NCI-H1105 (cell line): ENCODE results near the gene MN1.

Experiments used
- DNase-seq: peaks from one replicate; lab custom pipeline; 2025; lab: John Stamatoyannopoulos, UW

MN1 gene

DNA sequence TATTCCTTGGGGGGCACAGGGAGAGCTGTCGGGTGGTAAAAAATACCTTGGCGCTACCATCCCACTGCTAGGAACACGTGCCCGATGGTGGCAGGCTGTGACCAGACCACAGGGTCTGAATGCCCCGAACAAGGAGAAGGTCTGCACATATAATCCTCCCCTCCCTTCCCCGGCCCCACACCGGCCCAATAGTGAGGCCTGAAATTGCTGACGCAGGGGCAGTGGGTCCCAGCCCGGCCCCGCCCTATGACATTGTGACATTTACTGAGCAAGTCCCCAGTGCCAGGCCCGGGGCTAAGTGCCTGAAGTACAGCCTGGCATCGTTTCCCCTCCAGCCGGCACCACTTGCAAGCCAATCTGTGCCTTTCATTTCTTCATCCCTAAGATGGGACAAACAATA is 19.5 kb downstream of the MN1 start:
- DNase-seq, result no peak

DNA sequence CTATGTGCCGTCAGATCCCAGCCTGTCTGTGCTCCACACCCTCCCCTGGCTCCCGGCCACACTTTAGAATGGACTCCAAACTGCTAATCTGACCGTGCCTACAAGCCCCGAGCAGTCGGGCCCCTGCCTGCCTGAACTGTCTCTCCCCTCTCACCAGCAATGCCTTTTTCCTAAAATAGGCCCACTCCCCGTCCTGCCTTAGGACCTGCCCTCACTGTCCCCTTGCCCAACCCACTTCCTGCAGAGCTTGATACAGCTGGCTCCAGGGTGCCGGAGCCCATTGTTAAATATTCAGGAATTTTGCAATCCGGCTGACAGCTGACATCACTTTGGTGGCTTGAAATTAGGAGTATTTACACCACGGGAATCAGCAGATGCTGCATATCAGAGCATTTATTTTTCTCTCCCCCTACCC is 21.4 kb downstream of the MN1 start:
- DNase-seq, result no peak

DNA sequence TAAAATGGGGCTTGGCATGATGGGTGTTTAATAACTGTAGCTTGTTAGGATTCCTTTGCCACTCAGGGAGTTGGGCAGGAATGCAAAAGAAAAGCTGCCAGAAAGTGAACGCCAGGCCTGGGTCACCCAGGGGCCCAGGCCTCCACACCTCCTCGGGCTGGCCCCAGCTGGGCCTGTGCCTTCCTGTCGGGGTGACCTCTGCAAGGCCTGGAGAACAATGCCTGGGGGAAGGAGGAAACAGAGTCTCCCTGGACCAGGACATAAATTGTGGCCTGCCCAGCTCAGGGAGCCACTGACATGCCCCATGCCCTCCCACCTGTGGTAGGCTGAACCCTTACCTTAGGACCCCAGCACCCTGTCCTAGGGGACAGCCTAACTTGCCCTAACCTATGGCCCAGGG is 21.9 kb downstream of the MN1 start:
- DNase-seq, result no peak

DNA sequence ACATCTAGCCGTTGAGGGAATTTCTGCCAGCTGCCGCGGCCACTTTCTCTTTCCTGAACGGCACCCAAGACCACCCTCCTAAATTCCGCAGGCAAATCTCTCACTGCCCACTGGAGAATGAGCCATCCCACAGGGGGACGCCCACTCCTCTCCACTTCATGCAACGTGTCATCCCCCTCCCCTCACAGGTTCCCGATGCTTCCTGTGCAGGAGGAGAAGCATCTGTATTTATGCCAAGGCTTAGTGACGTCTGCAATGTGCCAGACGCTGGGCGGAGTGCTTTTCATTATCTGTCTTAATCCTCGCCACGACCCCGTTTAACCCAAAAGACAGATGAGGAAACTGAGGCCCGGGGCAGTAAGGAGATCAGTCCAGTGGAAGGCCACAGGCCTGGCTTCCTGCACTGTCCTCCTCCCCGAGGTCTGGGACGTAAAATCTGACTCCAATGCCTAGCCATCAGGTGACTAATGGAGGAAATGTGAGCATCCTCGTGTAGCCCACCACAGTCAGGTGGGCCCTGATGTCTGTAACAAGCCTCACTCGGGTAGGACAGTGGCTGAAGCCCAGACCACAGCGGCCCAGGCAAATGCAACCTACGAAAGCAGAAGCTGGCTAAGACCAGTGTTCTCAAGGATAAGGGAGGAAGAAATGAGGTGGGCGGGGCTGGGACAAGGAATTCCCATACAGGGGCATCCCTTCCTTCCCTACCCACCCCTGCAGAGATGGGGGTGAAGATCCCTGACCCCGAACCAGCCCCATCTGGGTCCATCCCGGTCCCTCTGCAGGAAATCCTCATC is 23.1 kb downstream of the MN1 start:
- DNase-seq, result no peak

DNA sequence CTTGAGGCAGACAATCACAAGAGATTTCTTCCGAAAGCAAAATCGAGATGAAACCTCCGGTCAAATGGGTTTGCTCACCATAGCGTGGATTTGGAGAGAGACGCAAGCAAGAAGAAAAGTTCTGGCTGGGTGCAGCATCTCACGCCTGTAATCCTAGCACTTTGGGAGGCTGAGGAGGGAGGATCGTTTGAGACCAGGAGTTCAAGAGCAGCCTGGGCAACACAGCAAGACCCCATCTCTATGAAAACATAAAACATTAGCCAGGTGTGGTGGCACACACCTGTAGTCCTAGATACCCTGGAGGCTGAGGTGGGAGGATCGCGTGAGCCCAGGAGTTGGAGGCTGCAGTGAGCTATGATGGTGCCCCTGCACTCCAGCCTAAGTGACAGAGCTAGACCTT is 24.4 kb downstream of the MN1 start:
- DNase-seq, result no peak

DNA sequence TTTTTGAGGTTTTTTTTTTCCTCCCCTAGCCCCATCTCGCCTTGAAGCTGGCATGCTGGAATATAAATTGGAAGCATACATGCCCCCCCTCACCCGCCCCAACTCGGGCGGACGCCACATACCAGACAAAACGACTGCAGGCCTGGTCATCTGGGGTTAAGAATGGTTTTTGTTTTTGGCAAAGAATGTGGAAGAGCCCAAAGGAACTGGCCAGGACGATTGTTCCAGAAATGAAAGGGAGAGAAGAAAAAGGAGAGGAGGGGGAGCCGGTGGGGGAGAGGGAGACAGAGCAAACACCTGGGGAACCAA is 25.0 kb downstream of the MN1 start:
- no peak for DNase-seq

DNA sequence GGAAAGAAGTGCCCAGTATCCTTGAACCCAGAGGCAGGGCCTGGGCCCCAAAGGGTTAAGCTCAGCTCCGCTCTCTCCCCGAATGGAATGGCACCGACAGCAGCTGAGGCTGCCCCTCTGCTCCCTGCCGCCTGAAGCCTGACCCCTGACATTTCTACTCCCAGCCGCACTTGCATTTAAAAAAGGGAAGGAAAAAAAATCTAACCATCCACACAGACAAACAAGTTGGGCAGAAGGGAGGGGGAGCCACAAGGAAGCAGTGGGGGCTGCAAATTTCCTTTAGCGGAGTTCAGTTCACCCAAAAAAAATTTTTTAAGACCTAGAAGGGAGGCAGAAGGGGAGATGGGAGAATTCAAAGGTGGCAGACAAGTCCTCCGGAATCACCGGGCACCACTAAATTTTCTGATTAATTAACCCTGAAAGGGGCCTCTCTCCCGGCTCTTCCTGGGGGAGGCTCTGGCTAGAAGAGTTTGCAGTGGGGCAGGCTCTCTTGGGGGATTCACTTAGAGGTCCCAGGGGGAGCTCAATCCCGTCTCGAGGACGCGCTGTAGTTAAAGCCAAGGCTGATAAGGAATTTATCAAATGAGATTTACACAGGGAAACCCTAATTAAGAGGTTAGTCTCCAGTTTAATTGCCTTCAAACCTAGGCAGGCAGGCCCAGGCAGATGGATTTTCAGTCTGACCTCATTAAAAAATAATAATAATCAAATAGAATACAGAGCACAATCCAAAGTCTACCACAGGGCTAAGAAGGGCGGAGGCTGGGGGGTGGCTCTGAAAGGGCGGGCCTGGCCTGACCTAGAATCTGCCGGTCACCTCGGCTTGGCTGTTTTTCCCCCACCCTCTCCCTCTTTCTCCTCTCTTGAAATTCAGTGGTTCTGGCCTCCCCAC is 25.6 kb downstream of the MN1 start:
- DNase-seq, result no peak

DNA sequence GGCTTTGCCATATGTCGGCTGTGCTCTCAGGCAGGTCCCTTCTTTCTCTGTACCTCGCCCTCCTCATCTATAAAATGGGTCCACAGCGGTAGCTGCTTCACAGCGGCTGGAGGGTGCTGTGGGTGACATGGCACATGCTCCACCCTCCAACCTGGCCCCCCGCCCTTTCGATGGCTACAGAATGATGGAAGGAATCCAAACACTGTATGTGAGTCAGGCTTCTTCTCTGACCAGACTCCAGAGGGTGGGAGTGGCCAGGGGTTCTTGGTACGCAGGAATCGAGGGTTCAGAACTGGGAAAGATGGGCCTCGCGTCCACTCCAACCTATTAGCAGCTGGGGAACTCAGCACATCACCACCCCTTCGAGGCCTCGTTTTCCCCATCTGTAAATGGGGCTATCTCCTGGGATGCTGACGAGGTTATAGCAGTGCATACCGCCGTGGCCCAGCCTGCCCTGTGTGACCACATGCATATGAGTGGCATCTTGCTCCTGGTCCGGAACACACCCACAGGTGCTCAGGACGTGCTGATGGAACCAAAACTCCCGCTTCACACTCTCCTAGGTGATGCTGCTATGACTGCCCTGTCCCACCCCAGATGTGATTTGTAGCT is 26.4 kb downstream of the MN1 start:
- DNase-seq, result no peak

DNA sequence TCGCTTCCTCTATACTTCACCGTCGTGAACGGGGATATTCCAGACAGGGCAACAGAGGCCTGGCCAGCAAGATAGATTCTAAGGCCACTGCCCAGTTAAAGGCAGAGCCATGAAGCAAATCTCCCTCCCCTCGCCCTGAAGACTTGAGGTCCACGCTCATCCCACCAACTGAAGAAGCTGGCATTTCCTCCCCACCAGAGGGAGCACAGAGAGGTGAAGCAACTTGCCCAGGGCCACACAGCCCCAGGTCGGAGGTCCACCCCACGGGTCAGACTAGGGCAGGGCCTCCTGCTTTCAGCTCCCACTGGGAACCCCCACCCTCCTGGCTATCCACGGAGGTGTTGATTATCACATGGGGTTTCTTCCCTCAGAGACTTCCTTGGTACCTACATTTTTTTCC is 27.4 kb downstream of the MN1 start:
- DNase-seq, result no peak

DNA sequence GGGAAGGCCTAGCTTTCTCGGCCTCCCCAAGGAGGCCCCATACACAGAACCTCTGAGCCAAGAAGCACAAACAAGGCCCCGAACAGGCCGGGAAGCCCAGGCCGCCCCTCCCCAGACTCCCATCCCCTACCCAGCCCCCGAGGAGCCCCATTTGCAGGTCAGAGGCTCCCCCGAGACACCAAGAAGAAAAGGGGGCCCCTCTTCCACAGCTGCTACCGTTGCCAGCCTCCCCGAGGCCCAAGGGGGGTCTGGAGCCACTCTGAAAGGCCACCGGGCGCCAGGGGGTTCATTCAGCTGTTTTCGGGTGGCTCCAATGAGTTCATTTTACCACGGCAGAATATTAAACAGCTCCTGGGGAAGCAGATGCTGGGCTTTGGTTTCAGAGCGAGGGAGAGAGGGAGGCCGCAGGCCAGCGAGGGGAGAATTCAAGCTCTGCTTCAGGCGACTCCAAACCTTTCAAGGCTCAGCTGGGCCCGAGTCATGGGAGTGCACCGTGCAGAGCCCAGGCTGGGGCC is 28.5 kb downstream of the MN1 start:
- DNase-seq, result no peak

DNA sequence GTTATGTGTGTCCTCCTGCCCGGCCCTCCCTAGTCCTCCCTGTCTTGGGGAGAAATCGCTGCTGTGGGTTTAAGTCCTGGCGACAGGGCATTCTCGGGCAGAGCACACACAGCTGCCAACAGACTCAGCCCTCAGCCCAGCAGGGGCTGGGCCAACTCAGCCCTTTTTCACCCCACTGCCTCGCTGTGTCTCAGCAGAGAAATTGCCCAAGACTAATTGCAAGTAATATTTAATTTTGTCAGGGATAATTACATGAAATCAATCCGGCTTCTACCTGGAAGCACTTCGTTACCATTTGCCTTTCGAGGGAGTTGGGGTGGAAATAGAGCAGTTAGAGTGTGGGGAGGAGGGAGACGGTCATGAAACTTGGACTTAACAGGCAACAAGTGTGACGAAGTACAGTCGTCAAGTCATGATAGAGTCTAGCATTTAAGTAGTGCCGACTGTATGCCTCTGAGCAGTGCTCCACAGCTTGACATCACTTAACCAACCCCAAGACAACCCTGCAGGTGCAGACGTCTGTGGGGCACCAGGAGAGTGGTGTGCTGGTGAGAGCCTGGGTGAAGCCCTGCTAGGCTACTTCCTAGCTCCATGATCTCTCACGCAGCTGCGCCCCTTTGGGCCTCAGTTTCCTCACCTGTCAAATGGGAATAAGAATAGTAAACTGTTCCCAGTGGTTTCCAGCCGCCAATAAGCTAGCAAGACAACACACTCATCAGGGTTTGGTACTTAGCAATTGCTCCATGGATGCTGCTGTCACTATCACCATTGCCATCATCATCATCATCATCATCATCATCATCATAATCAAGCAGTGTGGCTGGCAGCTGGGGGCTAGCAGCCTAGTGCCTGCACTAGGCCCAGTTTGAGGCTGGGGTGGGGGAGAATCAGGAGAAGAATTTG is 29.2 kb downstream of the MN1 start:
- DNase-seq, result peak; percentile 3

DNA sequence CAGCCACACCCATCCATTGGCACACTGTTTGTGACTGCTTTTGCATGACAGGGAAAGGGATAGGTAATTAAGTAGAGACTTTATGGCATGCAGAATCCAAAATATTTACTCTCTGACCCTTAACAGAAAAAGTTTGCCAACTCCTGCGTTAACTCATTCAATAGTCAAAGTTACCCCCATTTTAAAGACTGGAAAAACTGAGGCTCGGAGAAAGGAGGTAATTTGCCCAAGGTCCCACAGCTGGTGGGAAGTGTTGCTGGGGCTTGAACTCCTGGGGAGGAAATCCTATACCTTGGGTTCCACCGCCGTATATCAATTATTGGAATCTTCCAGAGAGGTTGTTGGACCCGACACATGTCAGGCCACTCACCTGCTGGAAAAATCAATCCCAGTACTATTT is 29.9 kb downstream of the MN1 start:
- DNase-seq, result no peak

DNA sequence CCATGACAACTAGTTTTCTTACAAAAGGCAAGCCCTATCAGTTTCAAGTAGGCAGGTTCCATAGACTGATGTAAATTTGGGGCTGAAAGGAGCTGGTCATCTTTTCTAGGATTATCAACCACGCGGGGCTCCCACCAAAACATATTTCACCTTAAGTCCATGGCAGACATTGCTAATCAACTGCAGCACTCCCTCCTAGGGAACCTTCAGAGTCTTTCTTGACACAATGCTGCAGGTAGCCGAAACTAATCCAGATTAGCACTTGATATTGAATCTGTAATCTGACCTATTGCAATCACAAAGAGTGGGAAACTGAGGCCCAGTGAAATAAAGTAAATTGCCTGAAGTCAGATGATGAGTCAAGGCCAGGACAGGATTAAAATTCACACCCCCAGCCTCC is 32.5 kb downstream of the MN1 start:
- no peak for DNase-seq

DNA sequence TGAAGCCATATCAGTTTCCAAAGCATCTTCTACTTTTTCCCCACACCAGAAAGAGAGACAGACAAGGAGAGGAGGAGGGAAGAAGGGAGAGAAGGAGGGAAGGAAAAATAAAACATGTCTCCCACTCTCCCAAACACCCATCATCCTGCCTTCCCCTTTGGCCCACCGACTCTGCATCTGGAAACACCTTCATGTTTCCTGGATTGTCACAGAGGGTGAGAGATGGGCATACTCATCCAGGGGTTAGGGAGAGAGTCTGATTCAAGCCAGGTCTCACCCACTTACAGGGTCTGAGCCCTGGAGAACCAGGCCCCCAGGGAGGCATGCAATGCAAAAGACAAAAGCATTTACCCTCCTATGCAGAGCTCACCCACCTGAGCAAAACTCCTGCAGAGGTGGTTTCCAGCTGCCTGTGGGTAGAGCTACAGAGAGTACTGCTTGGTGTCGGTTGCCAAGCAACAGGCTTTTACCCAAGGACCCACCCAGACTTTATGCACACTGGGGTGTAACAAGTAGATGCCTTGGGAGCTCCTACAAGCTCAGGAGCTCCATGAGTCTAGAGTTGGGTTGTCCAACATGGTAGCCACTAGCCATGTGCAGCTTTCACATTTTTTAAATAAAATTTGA is 33.4 kb downstream of the MN1 start:
- no peak for DNase-seq

DNA sequence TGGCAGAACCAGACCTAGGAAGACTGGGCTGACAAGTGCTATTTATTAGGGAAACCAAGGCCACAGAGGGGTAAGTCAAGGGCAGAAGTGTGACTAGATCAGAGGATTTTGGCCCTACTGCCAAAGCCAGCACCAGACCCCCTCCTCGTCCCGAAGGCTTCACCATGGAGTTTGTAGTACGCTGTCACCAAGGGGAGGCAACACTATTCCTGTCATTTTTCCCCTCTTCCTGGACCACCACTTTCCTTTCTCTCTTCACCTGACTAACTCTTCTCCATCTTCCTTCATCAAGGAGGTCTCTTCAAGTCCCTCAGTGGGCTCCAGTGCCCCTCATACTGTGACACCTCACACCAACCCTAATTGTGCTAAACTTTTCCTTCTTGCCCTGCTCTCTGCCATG is 34.9 kb downstream of the MN1 start:
- no peak for DNase-seq

DNA sequence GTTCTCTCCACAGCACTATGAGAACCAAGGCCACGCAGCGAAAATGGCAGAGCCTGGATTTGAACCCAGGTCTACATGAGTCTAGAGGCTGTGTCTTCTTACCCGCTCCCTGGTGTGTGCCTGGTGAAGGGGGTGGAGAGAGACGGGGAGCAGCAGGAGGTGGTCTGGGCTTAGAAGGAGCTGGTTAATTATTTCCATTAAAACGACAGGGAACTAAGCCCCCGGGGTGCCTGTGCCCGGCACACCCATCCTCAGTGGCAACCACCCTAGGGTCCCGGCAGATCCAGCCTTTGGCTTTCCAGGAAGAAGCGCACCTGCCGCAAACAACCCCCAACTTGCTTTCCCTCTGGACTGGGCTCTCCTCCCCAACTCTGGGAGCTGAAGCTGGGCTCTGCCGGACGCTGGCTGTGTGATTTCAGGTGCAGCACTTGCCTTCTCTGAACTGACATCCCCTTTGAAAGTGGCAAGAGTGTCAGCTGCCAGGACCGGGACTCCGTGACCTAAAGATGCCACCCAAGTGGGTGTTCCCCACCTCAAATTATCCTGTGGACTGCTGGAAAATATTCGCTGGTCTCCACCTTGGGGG is 35.8 kb downstream of the MN1 start:
- DNase-seq, result no peak

DNA sequence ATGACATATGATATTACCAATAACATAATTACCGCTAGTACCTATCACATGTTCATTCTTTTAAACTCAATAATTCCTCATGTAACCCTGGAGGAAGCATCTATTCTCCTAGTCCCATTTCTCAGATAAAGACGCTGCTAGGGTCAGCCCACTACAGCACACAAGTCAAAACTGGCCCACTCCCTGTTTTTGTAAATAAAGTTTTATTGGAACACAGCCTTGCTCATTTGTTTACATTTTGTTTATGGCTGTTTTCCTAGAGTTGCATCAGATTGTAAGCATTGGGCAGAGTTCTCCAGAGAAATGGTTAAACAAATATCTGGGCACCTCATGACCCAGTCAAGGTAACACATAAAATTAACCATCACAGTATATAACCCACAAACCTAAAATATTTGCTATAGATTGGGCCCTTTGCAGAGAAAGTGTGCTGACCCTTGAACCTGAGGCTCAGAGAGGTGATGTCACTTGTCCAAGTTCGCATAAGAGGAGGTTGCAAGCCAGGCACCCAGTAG is 36.8 kb downstream of the MN1 start:
- DNase-seq, result no peak

DNA sequence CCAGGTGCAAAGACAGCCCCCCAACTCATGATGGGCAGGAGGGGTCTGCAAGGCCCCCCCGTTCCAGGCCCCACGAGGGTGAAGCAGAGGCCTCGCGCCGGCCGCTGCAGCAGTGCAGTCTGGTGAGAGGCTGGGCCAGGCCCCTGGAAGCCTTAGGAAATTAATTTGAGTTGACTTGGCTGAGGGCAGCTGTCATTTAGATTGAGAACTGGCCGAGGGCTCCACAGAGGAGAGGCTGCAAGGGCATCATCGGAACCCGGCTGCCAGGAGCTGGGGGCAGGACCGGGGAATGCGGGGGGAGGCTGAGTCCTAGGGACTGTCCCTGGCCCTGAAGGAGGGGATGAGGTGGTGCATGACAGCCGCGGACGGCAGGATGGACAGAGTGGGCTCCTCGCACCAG is 39.9 kb downstream of the MN1 start:
- no peak for DNase-seq

DNA sequence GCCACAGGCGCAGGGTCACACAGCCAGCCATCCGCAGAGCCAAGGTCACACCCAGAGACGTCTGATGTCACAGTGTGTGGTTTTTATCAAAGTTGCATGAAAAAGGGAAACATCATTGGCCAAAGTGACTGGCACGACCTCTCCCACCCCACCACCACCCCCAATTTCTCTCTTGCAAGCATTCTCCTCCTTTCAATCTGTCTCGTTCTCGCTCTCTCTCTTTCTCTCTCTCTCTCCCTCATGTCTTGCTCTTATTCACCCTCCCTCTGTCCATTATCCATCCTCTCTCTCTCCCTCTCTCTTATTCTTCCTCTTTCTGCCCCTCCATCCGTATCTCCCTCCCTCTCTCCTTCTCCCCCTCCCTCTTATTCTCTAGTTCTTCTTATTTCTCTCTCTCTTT is 40.6 kb downstream of the MN1 start:
- no peak for DNase-seq

DNA sequence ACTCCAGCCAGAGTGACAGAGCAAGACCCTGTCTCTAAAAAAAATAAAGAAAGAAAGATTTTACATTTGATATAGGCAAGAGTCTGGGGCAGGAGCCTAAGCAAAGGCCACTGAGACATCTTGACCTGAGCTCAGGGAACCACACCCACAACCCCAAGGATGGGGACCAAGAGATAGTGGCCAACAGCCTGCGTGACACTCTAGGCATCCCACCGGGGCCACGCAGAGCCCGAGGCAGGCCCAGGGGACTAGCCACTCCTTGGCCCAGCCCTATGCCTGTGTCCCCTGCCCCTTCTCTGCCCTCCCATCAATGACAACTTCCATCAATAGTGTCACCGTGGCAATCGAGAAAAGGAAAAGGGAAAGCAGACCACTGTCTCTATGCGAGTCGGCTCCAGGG is 41.1 kb downstream of the MN1 start:
- no peak for DNase-seq
